Nephron progenitor cell (in vitro differentiated cells): ENCODE results near the gene GRIN2C.

Experiments used
- DNase-seq: peaks from one replicate; pipeline ENCODE4 v3.0.0; 2021
- H3K27ac Mint-ChIP-seq: 2 replicates; pipeline ENCODE4 v1.8.0; 2021; ENCODE audit warnings: mild to moderate bottlenecking, moderate library complexity, mixed read lengths
- H3K27me3 Mint-ChIP-seq: 2 replicates; pipeline ENCODE4 v1.8.0; 2021; ENCODE audit warnings: mild to moderate bottlenecking, low read depth, mixed read lengths; ENCODE audit not compliant: poor library complexity
- H3K36me3 Mint-ChIP-seq: 2 replicates; pipeline ENCODE4 v1.8.0; 2021; ENCODE audit warnings: low read depth, mixed read lengths
- H3K4me1 Mint-ChIP-seq: 2 replicates; pipeline ENCODE4 v1.8.0; 2021; ENCODE audit warnings: mixed read lengths
- H3K4me3 Mint-ChIP-seq: 2 replicates; pipeline ENCODE4 v1.8.0; 2021; ENCODE audit warnings: mild to moderate bottlenecking, moderate library complexity, mixed read lengths
- H3K9me3 Mint-ChIP-seq: 2 replicates; pipeline ENCODE4 v1.8.0; 2021; ENCODE audit warnings: mild to moderate bottlenecking, moderate library complexity, mixed read lengths
- CTCF ChIP-seq: fragments of 200-600 bp; sonication (generic); IDR thresholded peaks from 2 replicates; pipeline ENCODE4 v1.5.0; 2021; ENCODE audit warnings: antibody characterized with exemption

Gene GRIN2C

GRCh38 chr17:74858672-74859458 is 820 bp downstream of the GRIN2C start:
- H3K36me3 Mint-ChIP-seq = no peaks in the 10 kb centered on the region
- DNase-seq = no peak
- H3K9me3 Mint-ChIP-seq = peaks cover 6% of the 10 kb centered on the region
- H3K4me1 Mint-ChIP-seq = no peaks in the 10 kb centered on the region
- H3K27me3 Mint-ChIP-seq = peaks cover 93% of the 10 kb centered on the region
- H3K4me3 Mint-ChIP-seq = peak overlapping the region; percentile 54
- no peak overlapping the region for H3K27ac Mint-ChIP-seq
- no peak for TF ChIP-seq CTCF

GRCh38 chr17:74857191-74857590 is 2.5 kb downstream of the GRIN2C start:
- Mint-ChIP-seq H3K4me3 (no peak overlapping the region), H3K27ac (no peak overlapping the region), H3K4me1 (peaks cover 7% of the 10 kb centered on the region), H3K9me3 (peaks cover 6% of the 10 kb centered on the region), H3K36me3 (no peaks in the 10 kb centered on the region), H3K27me3 (peaks cover 95% of the 10 kb centered on the region)
- DNase-seq = no peak
- TF ChIP-seq CTCF = no peak

DNA sequence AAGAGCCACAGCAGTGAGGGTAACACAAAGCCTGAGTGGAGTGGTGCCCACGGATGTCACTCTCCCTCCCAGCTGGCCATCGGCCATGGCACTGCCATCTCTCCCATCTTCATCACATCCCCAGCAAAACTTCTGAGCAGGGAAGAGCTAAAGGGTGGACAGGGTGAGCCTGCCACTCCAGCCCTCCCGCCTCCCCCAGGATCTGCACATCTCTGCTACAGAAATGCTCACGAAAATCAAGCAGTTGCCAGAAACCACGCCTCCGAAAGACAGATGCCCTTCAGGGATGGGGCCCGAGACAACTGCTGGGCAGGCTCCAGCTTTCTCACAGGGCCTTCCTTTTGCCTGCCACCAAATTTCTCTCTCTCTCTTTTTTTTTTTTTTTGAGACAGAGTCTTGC is 3.6 kb downstream of the GRIN2C start:
- Mint-ChIP-seq H3K27ac (no peak overlapping the region), H3K27me3 (peaks cover 94% of the 10 kb centered on the region), H3K4me3 (no peak overlapping the region), H3K36me3 (no peaks in the 10 kb centered on the region), H3K4me1 (peaks cover 7% of the 10 kb centered on the region), H3K9me3 (peaks cover 6% of the 10 kb centered on the region)
- DNase-seq = no peak
- no peak for TF ChIP-seq CTCF

GRCh38 chr17:74855323-74855722 is 4.4 kb downstream of the GRIN2C start:
- TF ChIP-seq CTCF = no peak
- no peaks in the 10 kb centered on the region for H3K36me3 Mint-ChIP-seq
- no peak overlapping the region for H3K4me3 Mint-ChIP-seq
- peaks cover 7% of the 10 kb centered on the region for H3K4me1 Mint-ChIP-seq
- DNase-seq = no peak
- H3K9me3 Mint-ChIP-seq = peaks cover 6% of the 10 kb centered on the region
- no peak overlapping the region for H3K27ac Mint-ChIP-seq
- H3K27me3 Mint-ChIP-seq = peaks cover 94% of the 10 kb centered on the region

GRCh38 chr17:74854792-74855191 is 4.9 kb downstream of the GRIN2C start:
- Mint-ChIP-seq H3K27me3 (peaks cover 91% of the 10 kb centered on the region), H3K4me1 (peaks cover 7% of the 10 kb centered on the region), H3K9me3 (peaks cover 6% of the 10 kb centered on the region), H3K27ac (no peak overlapping the region), H3K36me3 (no peaks in the 10 kb centered on the region), H3K4me3 (no peak overlapping the region)
- no peak for DNase-seq
- TF ChIP-seq CTCF = no peak

DNA sequence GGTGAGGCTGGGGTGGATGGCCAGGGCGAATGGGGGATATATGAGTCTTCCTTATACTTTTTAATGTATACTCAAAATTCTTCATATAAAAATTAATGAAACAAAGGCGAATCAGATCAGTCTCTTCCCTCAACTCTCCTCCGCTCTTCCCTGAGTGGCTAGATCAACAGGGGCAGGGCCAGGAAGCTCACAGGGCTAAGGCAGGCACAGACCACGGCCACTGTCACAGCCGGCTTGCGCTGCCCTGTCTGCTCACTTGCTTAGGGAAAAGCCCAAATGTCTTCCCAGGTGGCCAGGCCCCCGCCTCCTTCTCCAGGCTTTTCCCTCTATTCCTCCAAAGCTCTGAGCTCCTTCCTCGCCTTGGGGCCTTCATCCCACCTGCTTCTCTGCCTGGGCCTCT is 6.0 kb downstream of the GRIN2C start:
- peaks cover 7% of the 10 kb centered on the region for H3K4me1 Mint-ChIP-seq
- H3K27me3 Mint-ChIP-seq = peaks cover 91% of the 10 kb centered on the region
- H3K4me3 Mint-ChIP-seq = no peak overlapping the region
- no peak for TF ChIP-seq CTCF
- no peak overlapping the region for H3K27ac Mint-ChIP-seq
- no peaks in the 10 kb centered on the region for H3K36me3 Mint-ChIP-seq
- H3K9me3 Mint-ChIP-seq = peaks cover 6% of the 10 kb centered on the region
- DNase-seq = no peak
